Activated naive CD4-positive, alpha-beta T cell treated with anti-CD3 and anti-CD28 coated beads for 36 hours (primary cell): ENCODE results near the gene C10orf90. TPM values are rescaled to one million over a fixed set of nuclear protein-coding genes. Genes with fewer than 3 reads are reported as not detected.

Experiments
- CTCF ChIA-PET: fragments of 350-600 bp; sonication (Branson Sonifier 250); formaldehyde crosslinking; loops from one replicate; lab custom pipeline; 2021; ENCODE audit warnings: antibody characterized with exemption; lab: Charles Lee
- DNase-seq: peaks from one replicate; pipeline ENCODE4 v3.0.0-alpha.2; 2020
- H3K27ac Mint-ChIP-seq: one replicate; pipeline ENCODE4 v1.8.0; 2021; ENCODE audit warnings: mild to moderate bottlenecking, mixed read lengths
- H3K27me3 Mint-ChIP-seq: one replicate; pipeline ENCODE4 v1.8.0; 2021; ENCODE audit warnings: low read depth, mixed read lengths
- H3K36me3 Mint-ChIP-seq: one replicate; pipeline ENCODE4 v1.8.0; 2021; ENCODE audit warnings: low read depth, mixed read lengths
- H3K4me1 Mint-ChIP-seq: one replicate; pipeline ENCODE4 v1.8.0; 2021; ENCODE audit warnings: low read depth, mixed read lengths
- H3K4me3 Mint-ChIP-seq: one replicate; pipeline ENCODE4 v1.8.0; 2021; ENCODE audit warnings: mild to moderate bottlenecking, moderate library complexity, mixed read lengths
- H3K9me3 Mint-ChIP-seq: one replicate; pipeline ENCODE4 v1.8.0; 2021; ENCODE audit warnings: mixed read lengths
- intact Hi-C: fragments of 100-400 bp; cut with micrococcal nuclease; formaldehyde crosslinking; loops from one replicate; pipeline ENCODE4 v1.15.1; 2023
- total RNA-seq, 2 experiments: library from RNA; stranded (reverse); gene quantifications; one replicate each; pipeline ENCODE4 v1.2.3, GENCODE V29; 2021

C10orf90 gene
- total RNA-seq, 2 experiments from 2014 or later, result not detected

DNA sequence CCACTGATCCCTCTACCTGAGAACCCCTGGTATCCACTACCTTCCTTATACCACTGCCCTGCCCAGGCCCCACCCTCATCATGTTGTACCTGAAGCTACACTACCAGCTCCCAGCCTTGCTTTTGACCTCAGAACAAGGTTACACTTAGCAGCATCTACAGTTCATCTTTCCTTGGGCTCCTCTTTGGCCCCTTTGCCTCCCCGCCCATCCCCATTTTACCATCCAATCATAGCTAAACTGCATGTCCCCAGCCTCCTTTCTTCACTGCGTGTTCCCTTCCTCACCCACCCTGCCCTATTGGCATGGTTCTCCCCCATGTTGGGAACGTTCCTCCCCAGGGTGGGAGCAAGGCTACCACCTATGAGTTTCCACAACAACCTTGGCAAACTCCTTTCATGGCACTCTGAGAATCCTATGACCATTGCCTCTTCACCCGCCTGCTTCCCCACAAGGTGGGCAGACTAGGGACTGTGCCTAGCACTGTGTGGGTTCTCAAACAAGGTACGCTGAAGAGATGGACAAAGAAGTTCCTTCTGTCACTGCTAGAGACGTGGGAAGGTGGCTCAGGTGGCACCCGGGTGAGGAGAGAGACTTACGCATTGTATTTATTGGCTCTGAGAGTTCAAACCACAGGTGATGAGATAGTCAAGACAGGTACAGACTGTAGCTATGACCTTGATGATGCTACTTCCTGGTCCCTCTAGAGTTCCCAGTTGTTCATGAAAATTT lies 215.3 kb downstream of the C10orf90 start:
- H3K36me3 Mint-ChIP-seq, result no peaks in the 10 kb centered on the region
- CTCF ChIA-PET, result no interaction called here
- intact Hi-C loops, result no loop called here
- no peak for DNase-seq
- H3K9me3 Mint-ChIP-seq, result peaks cover 5% of the 10 kb centered on the region
- H3K27me3 Mint-ChIP-seq, result no peaks in the 10 kb centered on the region
- no peaks in the 10 kb centered on the region for H3K4me1 Mint-ChIP-seq
- no peak overlapping the region for H3K27ac Mint-ChIP-seq
- no peak overlapping the region for H3K4me3 Mint-ChIP-seq

DNA sequence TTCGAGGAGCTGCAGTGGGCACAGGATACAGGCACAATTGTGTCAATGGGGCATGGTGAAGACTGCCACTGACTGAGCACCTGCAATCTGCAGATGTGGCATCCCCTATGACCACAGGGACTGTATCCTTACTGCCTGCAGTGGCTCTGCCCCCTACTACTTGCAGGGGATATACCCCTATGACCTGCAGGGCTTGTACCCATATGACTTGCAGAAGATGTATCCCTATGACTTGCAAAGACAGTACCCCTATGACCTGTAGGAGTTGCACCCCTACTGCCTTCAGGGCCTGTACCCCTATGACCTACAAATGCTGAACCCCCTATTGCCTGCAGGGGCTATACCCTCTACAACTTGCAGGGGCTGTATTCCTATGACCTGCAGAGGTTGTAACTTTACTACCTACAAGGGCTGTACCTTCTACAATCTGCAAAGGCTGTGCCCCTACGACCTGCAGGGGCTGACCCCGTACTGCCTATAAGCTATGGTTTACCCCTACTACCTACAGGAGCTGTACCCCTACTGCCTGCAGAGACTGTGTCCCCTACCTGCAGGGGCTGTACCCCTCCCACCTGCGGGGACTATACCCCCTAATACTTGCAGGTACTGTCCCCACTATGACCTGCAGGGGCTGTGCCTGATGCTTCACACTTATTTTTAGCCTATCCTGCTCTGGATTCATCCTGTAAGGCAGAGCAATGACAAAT lies 216.3 kb downstream of the C10orf90 start:
- H3K27me3 Mint-ChIP-seq, result no peaks in the 10 kb centered on the region
- CTCF ChIA-PET, result no interaction called here
- no peak overlapping the region for H3K4me3 Mint-ChIP-seq
- no peak overlapping the region for H3K27ac Mint-ChIP-seq
- peaks cover 5% of the 10 kb centered on the region for H3K9me3 Mint-ChIP-seq
- no peaks in the 10 kb centered on the region for H3K36me3 Mint-ChIP-seq
- intact Hi-C loops, result no loop called here
- no peaks in the 10 kb centered on the region for H3K4me1 Mint-ChIP-seq
- DNase-seq, result no peak

DNA sequence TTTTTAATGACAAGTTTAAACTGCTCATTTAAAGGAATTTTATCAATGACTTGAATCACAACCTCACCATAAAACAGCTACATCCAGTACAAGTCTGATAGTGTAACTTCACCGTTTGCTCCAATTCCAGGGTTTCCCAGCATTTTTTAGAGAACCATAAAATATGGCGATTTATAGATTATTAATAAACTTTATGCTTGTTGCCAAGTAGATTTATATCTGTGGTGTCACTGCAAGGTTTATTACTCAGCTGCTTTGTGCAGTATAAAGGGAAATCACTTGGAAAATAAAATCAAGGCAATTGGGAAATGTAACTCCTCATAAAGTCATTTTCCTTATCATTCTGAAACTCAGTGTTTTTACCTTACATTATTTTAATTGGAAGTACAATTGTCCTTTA lies 218.2 kb downstream of the C10orf90 start:
- DNase-seq, result no peak
- intact Hi-C loops, result no loop called here
- Mint-ChIP-seq H3K4me3 (no peak overlapping the region), H3K27ac (no peak overlapping the region), H3K9me3 (peaks cover 5% of the 10 kb centered on the region), H3K36me3 (no peaks in the 10 kb centered on the region), H3K27me3 (no peaks in the 10 kb centered on the region), H3K4me1 (no peaks in the 10 kb centered on the region)
- CTCF ChIA-PET, result no interaction called here

DNA sequence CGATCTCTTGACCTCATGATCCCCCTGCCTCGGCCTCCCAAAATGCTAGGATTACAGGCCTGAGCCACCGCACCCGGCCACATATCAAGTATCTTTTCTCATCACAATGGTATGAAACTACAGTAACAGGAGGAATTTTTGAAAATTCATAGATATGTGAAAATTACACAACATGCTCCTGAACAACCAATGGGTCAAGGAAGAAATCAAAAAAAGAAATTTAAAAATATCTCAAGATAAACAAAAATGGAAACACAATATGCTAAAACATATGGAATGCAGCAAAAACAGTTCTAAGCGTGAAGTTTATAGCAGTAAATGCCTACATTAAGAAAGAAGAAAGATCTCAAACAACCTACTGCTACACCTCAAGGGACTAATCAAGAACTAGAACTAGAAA lies 222.4 kb downstream of the C10orf90 start:
- Mint-ChIP-seq H3K27ac (no peak overlapping the region), H3K9me3 (peaks cover 8% of the 10 kb centered on the region), H3K4me1 (no peaks in the 10 kb centered on the region), H3K36me3 (no peaks in the 10 kb centered on the region), H3K4me3 (no peak overlapping the region), H3K27me3 (no peaks in the 10 kb centered on the region)
- intact Hi-C loops, result no loop called here
- no peak for DNase-seq
- CTCF ChIA-PET, result no interaction called here

DNA sequence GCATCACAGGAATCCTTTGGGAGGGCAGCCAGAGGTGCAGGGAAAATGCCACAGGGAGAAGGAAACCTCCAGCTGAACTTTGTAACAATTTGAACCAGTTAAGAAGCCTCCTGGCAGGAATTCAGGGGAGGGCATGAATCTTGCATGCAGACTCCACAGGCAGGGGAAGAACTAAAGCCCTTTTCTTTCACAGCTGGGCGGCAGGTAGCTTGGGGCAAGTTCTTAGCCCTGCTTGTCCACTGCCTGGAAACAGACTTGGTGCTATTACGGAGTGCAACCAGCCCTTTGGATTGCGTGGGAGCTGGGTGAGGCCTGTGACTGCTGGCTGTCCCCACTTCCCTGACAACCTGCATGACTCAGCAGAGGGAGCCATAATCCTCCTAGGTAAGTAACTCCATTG lies 230.6 kb downstream of the C10orf90 start:
- no peak for DNase-seq
- H3K36me3 Mint-ChIP-seq, result no peaks in the 10 kb centered on the region
- intact Hi-C loops, result no loop called here
- H3K27me3 Mint-ChIP-seq, result peaks cover 3% of the 10 kb centered on the region
- CTCF ChIA-PET, result no interaction called here
- peaks cover under 1% of the 10 kb centered on the region for H3K9me3 Mint-ChIP-seq
- H3K4me1 Mint-ChIP-seq, result no peaks in the 10 kb centered on the region
- no peak overlapping the region for H3K27ac Mint-ChIP-seq
- no peak overlapping the region for H3K4me3 Mint-ChIP-seq

DNA sequence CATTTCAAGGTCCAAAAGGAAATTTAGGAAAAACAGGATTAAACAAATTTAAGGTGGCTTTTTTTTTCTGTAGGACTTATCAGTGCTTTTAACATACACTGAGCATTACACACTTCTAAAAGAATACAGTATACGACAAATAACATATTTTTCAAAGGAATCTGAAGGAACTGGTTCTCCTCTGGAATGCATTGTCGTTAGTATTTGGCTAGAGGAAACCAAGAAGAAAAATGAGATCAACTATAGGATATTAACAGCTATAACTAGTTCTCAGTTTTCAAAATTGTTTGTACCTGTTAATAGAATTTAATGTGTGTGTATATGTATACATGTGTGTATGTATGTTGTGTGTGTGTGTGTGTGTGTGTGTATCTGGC lies 232.1 kb downstream of the C10orf90 start:
- no peaks in the 10 kb centered on the region for H3K9me3 Mint-ChIP-seq
- no peaks in the 10 kb centered on the region for H3K36me3 Mint-ChIP-seq
- peaks cover 3% of the 10 kb centered on the region for H3K27me3 Mint-ChIP-seq
- intact Hi-C loops, result no loop called here
- no peak for DNase-seq
- no peaks in the 10 kb centered on the region for H3K4me1 Mint-ChIP-seq
- no peak overlapping the region for H3K4me3 Mint-ChIP-seq
- H3K27ac Mint-ChIP-seq, result no peak overlapping the region
- CTCF ChIA-PET, result no interaction called here

DNA sequence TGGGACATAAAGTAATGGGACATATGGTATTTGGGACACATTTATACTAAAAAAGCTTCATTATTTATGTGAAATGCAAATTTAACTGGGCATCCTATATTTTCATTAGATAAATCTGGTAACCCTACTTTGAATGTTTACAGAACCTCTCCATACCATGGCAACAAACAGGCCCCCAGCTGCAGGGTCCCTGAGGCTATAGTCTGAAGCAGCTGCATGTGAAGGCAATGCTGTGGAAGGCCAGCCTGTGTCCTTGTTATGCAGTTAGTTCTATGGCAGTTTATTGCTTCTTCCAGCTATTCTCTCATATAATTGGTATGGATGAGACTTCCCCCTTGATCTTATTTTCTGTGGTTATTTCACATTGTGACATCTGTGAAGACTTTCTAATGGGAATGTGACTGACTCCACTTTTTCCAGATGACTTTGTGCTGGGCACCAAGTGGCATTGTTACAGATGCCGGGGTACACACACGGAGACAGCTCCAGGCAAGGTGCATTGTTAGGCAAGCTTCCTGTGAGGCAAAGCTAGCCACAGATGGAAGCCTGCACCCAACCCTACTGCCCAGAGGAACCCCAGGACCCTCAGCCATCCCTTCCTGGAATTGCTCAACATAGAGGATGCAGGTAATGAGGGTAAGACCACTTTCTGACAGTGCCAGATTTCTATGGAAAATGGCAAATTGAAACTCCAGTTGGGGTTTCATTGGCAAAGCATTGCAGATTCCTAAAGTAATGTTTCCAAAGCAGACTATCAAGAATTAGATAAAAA lies 232.7 kb downstream of the C10orf90 start:
- DNase-seq, result no peak
- intact Hi-C loops, result no loop called here
- Mint-ChIP-seq H3K4me3 (no peak overlapping the region), H3K36me3 (no peaks in the 10 kb centered on the region), H3K27me3 (peaks cover 3% of the 10 kb centered on the region), H3K27ac (no peak overlapping the region), H3K9me3 (no peaks in the 10 kb centered on the region), H3K4me1 (no peaks in the 10 kb centered on the region)
- CTCF ChIA-PET, result no interaction called here

DNA sequence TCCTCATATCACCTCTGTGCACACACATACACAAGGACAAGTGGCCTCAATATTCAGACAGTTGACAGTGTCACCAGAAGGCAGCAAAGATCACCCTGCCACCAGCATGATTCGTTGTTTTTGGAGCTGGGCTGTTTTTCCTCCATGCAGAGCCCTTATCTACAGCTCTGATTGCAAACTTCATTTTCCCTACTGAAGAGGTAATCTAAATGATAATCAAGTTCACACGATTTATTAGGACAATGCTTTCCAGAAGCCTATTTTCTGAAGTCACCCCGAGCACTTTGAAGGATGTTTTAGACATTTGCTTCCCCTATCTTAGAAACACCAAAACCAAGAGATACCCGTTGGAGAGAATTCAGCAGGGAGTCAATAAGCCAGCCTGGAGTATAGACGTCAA lies 236.3 kb downstream of the C10orf90 start:
- no peaks in the 10 kb centered on the region for H3K9me3 Mint-ChIP-seq
- CTCF ChIA-PET, result no interaction called here
- H3K36me3 Mint-ChIP-seq, result no peaks in the 10 kb centered on the region
- intact Hi-C loops, result no loop called here
- DNase-seq, result no peak
- no peak overlapping the region for H3K27ac Mint-ChIP-seq
- no peak overlapping the region for H3K4me3 Mint-ChIP-seq
- no peaks in the 10 kb centered on the region for H3K4me1 Mint-ChIP-seq
- H3K27me3 Mint-ChIP-seq, result peaks cover 3% of the 10 kb centered on the region

DNA sequence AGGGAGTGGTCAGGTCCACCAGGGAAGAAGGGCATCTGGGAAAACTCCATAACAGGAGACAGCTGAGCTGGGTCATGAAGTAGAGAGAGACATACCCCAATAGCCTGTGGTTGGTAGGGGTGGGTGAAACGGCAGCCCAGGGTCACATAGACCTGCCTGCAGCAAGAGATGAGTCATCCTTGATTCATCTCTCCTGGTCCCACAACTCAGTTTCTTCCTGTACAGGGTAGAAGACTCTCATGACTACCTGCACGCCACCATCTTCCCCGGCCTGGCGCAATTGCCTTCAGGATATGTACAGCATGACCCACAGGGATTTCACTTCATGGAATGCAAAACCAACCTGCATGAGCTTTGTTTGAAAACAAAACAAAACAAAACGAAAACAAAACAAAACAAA lies 237.1 kb downstream of the C10orf90 start:
- Mint-ChIP-seq H3K27me3 (peaks cover 3% of the 10 kb centered on the region), H3K36me3 (no peaks in the 10 kb centered on the region), H3K4me3 (no peak overlapping the region), H3K27ac (no peak overlapping the region), H3K9me3 (no peaks in the 10 kb centered on the region), H3K4me1 (no peaks in the 10 kb centered on the region)
- no peak for DNase-seq
- CTCF ChIA-PET, result no interaction called here
- intact Hi-C loops, result no loop called here

DNA sequence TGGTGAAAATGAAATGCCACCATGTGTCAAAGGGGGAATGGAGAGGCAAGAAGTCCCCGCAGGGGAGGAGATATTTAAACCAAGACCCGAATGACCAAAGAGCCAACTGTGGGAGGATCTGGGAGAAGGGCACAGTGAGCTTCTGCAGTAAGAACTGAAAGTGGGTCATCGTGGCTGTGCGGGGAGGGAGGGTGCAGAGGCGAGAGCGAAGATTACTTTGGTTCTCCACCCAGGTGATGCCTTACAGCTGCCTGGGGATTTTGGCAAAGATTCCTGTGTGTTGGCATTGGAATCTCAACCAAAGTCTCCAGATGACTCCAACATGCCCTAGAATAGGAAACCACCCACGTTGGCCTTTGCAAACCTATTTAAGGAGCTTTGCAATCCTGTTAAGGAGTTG lies 238.0 kb downstream of the C10orf90 start:
- Mint-ChIP-seq H3K36me3 (no peaks in the 10 kb centered on the region), H3K27me3 (peaks cover 3% of the 10 kb centered on the region), H3K4me1 (no peaks in the 10 kb centered on the region), H3K4me3 (no peak overlapping the region), H3K9me3 (no peaks in the 10 kb centered on the region), H3K27ac (no peak overlapping the region)
- DNase-seq, result no peak
- CTCF ChIA-PET, result no interaction called here
- intact Hi-C loops, result no loop called here

DNA sequence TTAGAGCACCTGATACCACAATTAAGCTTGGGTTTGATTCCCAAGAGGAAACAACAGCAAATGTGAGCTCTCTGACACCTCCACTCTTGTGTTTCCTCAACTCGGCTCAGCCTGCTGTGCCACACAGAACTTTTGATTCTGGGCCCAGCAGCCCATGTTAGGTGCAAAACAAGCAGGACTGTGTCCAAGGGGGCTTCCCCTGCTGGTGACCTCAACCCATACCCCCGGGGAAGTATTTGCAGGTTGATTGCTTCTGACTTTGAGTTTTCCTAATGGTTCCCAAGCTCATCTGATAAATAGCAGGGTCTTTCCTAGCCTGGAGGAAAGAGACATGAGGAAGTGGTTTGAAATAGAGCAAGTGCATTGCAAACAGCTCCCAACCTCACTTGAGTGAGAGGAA lies 238.7 kb downstream of the C10orf90 start:
- no peak for DNase-seq
- no peak overlapping the region for H3K27ac Mint-ChIP-seq
- H3K4me3 Mint-ChIP-seq, result no peak overlapping the region
- CTCF ChIA-PET, result no interaction called here
- intact Hi-C loops, result no loop called here
- H3K27me3 Mint-ChIP-seq, result peaks cover under 1% of the 10 kb centered on the region
- H3K9me3 Mint-ChIP-seq, result no peaks in the 10 kb centered on the region
- no peaks in the 10 kb centered on the region for H3K4me1 Mint-ChIP-seq
- no peaks in the 10 kb centered on the region for H3K36me3 Mint-ChIP-seq

DNA sequence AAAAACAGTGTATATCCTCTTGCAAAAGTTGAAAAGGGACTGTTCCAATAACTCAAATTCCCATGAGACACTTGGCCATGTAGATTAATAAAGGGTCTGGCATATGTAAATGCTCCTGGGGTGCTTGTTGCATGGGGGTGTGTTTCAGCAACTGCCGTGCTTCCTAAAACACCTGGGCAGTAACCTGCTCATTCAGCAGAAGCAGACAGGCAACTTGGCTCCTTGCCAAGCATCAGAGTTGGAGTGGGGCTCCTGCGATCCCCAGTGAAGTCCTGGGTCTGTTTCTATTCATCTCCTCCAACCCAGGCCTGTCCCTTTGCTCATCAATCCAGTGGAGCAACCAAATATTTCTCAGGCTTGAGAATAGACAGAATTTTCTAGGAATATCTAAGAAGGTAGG lies 240.0 kb downstream of the C10orf90 start:
- H3K27ac Mint-ChIP-seq, result no peak overlapping the region
- no peaks in the 10 kb centered on the region for H3K36me3 Mint-ChIP-seq
- no peak overlapping the region for H3K4me3 Mint-ChIP-seq

DNA sequence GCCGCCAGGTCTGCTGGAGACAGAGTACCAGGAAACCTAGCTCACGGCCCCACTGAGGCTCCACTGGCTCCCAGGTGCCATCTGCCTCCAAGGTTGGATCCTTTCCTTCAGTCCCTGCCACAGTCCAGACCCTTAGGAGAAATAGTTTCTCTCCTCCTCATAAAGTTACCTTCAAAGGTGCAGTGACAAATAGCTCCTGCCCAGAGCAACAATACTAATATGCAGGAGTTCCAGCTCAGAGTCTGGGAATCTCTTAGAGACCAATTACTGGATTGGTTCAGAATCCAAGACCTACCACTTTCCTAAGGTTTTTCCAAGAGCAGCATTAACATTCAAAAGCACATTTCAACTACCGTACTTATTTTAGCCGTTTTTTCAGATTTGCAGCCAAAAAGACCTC lies 241.2 kb downstream of the C10orf90 start:
- Mint-ChIP-seq H3K27ac (no peak overlapping the region), H3K9me3 (peaks cover 4% of the 10 kb centered on the region), H3K27me3 (peaks cover 6% of the 10 kb centered on the region), H3K4me3 (no peak overlapping the region), H3K36me3 (no peaks in the 10 kb centered on the region), H3K4me1 (no peaks in the 10 kb centered on the region)
- DNase-seq, result no peak
- CTCF ChIA-PET, result no interaction called here
- intact Hi-C loops, result no loop called here

More for the DNA sequence above, 240.0 kb downstream of the C10orf90 start:
- CTCF ChIA-PET, result no interaction called here
- Mint-ChIP-seq H3K9me3 (peaks cover 2% of the 10 kb centered on the region), H3K27me3 (peaks cover 6% of the 10 kb centered on the region), H3K4me1 (no peaks in the 10 kb centered on the region)
- intact Hi-C loops, result no loop called here
- DNase-seq, result no peak
